ENCODE measurements around the gene TBCCD1.

- no peak for TF ChIP-seq CTCF (IDR thresholded peaks at IDR 0.05; ENCODE audit: insufficient read depth, low read depth, low read length)
- no peak for TF ChIP-seq EZH2 (IDR thresholded peaks at IDR 0.05; ENCODE audit: insufficient read depth, low read length)
Measured at GRCh38 chr3:186599785-186600166, 32.6 kb upstream of the TBCCD1 start.
